Tibial nerve (tissue), 4 donors: ENCODE measurements around the gene CARMIL1. TPM values are rescaled to one million over a fixed set of nuclear protein-coding genes. Genes with fewer than 3 reads are reported as not detected.

Experiments
- DNase-seq, 2 donors: peaks; one replicate each; pipeline ENCODE4 v3.0.0-alpha.2; 2019; ENCODE audit warnings: low spot score in 2 of 2
- H3K27ac ChIP-seq, 4 donors: fragments of 200-600 bp; sonication (generic) in 3 of 4; one replicate each; pipeline ENCODE4 v1.5.1; 2017 to 2019; ENCODE audit warnings: mild to moderate bottlenecking in 1 of 4
- H3K27me3 ChIP-seq, 2 donors: fragments of 200-600 bp; sonication (generic) in 1 of 2; one replicate each; pipeline versions ENCODE4 v1.5.1 to v1.6.0; 2017 to 2019
- H3K36me3 ChIP-seq, 3 donors: fragments of 200-600 bp; sonication (generic); one replicate each; pipeline ENCODE4 v1.5.1; 2018 to 2019
- H3K4me1 ChIP-seq, 4 donors: fragments of 200-600 bp; sonication (generic) in 3 of 4; one replicate each; pipeline ENCODE4 v1.5.1; 2017 to 2019
- H3K4me3 ChIP-seq, 4 donors: fragments of 200-600 bp; sonication (generic) in 3 of 4; one replicate each; pipeline ENCODE4 v1.5.1; 2017 to 2019; ENCODE audit warnings: mild to moderate bottlenecking in 1 of 4, moderate library complexity in 1 of 4
- H3K9me3 ChIP-seq, 4 donors: fragments of 200-600 bp; sonication (generic) in 3 of 4; one replicate each; pipeline ENCODE4 v1.5.1; 2017 to 2019
- EP300 ChIP-seq, 2 donors: sonication (generic); formaldehyde crosslinking; IDR thresholded peaks; one replicate each; pipeline ENCODE4 v1.6.1; 2017; ENCODE audit warnings: antibody characterized with exemption in 2 of 2, mild to moderate bottlenecking in 1 of 2
- POLR2A ChIP-seq, 2 donors: fragments of 450-650 bp; IDR thresholded peaks; one replicate each; pipeline ENCODE4 v1.6.1; 2017; ENCODE audit warnings: antibody characterized with exemption in 2 of 2, mild to moderate bottlenecking in 2 of 2, moderate library complexity in 2 of 2
- WGBS, 2 donors: methylation state at CpG; one replicate each; pipeline ENCODE4 v1.1.5; 2018; 5-methylcytosine and 5-hydroxymethylcytosine counted together
- total RNA-seq, 4 donors: library from RNA; depleted of rRNA; stranded (reverse); fragments of >200 nt; gene quantifications; one replicate each; pipeline ENCODE4 v1.1.0, GENCODE V29; 2016
- TF ChIP-seq, protein P1 (sequence below), 5 experiments: fragments of 200-600 bp in 3 of 5; fragments of 450-650 bp in 2 of 5; sonication (generic) in 3 of 5; IDR thresholded peaks; one replicate each; pipeline ENCODE4 v1.5.1; 2016 to 2019; ENCODE audit warnings: antibody characterized with exemption in 5 of 5, mild to moderate bottlenecking in 3 of 5, moderate library complexity in 2 of 5

Gene CARMIL1
- total RNA-seq, 4 donors from 2014 or later: 29.1 to 43.5 (median 34.1) TPM

GRCh38 chr6:25401711-25402110 is 122.5 kb downstream of the CARMIL1 start:
- Histone ChIP-seq H3K27me3 (no peaks in the 10 kb centered on the region), H3K4me1 (peaks cover 0 to 10% (median 4%) of the 10 kb centered on the region in 4 donors), H3K4me3 (no peak overlapping the region), H3K27ac (no peak overlapping the region), H3K9me3 (no peaks in the 10 kb centered on the region), H3K36me3 (no peaks in the 10 kb centered on the region)
- 84 to 88% methylated on average over 5 of the region's 5 CpGs for WGBS, 2 donors
- DNase-seq: no peak
- no peak for TF ChIP-seq EP300 (IDR thresholded peaks at IDR 0.05)
- TF ChIP-seq, protein P1, sequence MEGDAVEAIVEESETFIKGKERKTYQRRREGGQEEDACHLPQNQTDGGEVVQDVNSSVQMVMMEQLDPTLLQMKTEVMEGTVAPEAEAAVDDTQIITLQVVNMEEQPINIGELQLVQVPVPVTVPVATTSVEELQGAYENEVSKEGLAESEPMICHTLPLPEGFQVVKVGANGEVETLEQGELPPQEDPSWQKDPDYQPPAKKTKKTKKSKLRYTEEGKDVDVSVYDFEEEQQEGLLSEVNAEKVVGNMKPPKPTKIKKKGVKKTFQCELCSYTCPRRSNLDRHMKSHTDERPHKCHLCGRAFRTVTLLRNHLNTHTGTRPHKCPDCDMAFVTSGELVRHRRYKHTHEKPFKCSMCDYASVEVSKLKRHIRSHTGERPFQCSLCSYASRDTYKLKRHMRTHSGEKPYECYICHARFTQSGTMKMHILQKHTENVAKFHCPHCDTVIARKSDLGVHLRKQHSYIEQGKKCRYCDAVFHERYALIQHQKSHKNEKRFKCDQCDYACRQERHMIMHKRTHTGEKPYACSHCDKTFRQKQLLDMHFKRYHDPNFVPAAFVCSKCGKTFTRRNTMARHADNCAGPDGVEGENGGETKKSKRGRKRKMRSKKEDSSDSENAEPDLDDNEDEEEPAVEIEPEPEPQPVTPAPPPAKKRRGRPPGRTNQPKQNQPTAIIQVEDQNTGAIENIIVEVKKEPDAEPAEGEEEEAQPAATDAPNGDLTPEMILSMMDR (IDR thresholded peaks at IDR 0.05): no peak
- TF ChIP-seq POLR2A (IDR thresholded peaks at IDR 0.05): no peak

GRCh38 chr6:25402125-25402524 is 123.0 kb downstream of the CARMIL1 start:
- H3K27me3 ChIP-seq: no peaks in the 10 kb centered on the region
- H3K4me3 ChIP-seq: no peak overlapping the region
- H3K9me3 ChIP-seq: no peaks in the 10 kb centered on the region
- no peak for DNase-seq
- 75 to 89% methylated on average over 4 of the region's 4 CpGs for WGBS, 2 donors
- no peaks in the 10 kb centered on the region for H3K36me3 ChIP-seq
- H3K4me1 ChIP-seq: peaks cover 0 to 10% (median 4%) of the 10 kb centered on the region in 4 donors
- no peak overlapping the region for H3K27ac ChIP-seq
- TF ChIP-seq EP300 (IDR thresholded peaks at IDR 0.05) (no peak), POLR2A (IDR thresholded peaks at IDR 0.05) (no peak)
- TF ChIP-seq, protein P1 (IDR thresholded peaks at IDR 0.05): no peak

GRCh38 chr6:25403150-25403549 is 124.0 kb downstream of the CARMIL1 start:
- no peak overlapping the region for H3K4me3 ChIP-seq
- WGBS, 2 donors: 94 to 97% methylated on average over 2 of the region's 2 CpGs
- DNase-seq: no peak
- no peaks in the 10 kb centered on the region for H3K36me3 ChIP-seq
- no peaks in the 10 kb centered on the region for H3K27me3 ChIP-seq
- peaks cover 0 to 10% (median 4%) of the 10 kb centered on the region in 4 donors for H3K4me1 ChIP-seq
- TF ChIP-seq, protein P1 (IDR thresholded peaks at IDR 0.05): no peak
- no peak for TF ChIP-seq POLR2A (IDR thresholded peaks at IDR 0.05)
- TF ChIP-seq EP300 (IDR thresholded peaks at IDR 0.05): no peak
- no peak overlapping the region for H3K27ac ChIP-seq
- no peaks in the 10 kb centered on the region for H3K9me3 ChIP-seq

GRCh38 chr6:25404091-25404490 is 124.9 kb downstream of the CARMIL1 start:
- no peaks in the 10 kb centered on the region for H3K36me3 ChIP-seq
- H3K9me3 ChIP-seq: no peaks in the 10 kb centered on the region
- peaks cover 0 to 10% (median 4%) of the 10 kb centered on the region in 4 donors for H3K4me1 ChIP-seq
- TF ChIP-seq, protein P1 (IDR thresholded peaks at IDR 0.05): no peak
- TF ChIP-seq EP300 (IDR thresholded peaks at IDR 0.05) (no peak), POLR2A (IDR thresholded peaks at IDR 0.05) (no peak)
- no peak overlapping the region for H3K4me3 ChIP-seq
- H3K27me3 ChIP-seq: no peaks in the 10 kb centered on the region
- no peak for DNase-seq
- H3K27ac ChIP-seq: peak overlapping the region in 1 of 4 donors; percentile 38
- WGBS, 2 donors: 89 to 98% methylated on average over 3 of the region's 3 CpGs

DNA sequence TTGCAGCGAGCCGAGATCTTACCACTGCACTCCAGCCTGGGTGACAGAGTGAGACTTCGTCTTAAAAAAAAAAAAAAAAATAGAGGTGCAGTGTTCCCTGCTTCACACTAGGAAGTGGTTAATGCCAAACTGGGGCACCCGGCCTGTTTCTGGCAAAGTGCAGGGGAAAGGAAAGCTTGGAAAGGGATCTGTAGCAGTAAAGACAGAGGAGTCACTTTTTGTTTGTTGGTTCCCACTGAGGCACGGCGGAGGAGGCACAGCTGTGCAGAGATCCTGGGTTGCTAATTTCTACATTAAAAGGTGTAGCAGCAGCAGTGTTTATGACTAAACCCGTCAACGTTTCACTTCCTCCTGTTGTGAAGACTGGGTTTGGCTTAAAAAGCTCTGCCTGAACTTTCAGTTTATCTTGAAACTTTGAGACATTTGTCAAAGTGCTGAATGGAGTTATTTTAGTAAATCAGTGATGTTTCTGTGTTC is 125.6 kb downstream of the CARMIL1 start:
- no peaks in the 10 kb centered on the region for H3K36me3 ChIP-seq
- peak overlapping the region in 1 of 4 donors; percentile 38 for H3K27ac ChIP-seq
- TF ChIP-seq, protein P1 (IDR thresholded peaks at IDR 0.05): no peak
- TF ChIP-seq POLR2A (IDR thresholded peaks at IDR 0.05): no peak
- TF ChIP-seq EP300 (IDR thresholded peaks at IDR 0.05): no peak
- no peaks in the 10 kb centered on the region for H3K9me3 ChIP-seq
- no peaks in the 10 kb centered on the region for H3K27me3 ChIP-seq
- WGBS, 2 donors: 47 to 56% methylated on average over 8 of the region's 8 CpGs
- H3K4me3 ChIP-seq: peak overlapping the region in 1 of 4 donors; percentile 11
- DNase-seq: no peak
- peaks cover 0 to 10% (median 4%) of the 10 kb centered on the region in 4 donors for H3K4me1 ChIP-seq
